Osteoblast (primary cell): Measurements from ENCODE around the gene GRIA4. TPM values are rescaled to one million over a fixed set of nuclear protein-coding genes. Genes with fewer than 3 reads are reported as not detected.
A peak's percentile ranks its signal among the peaks of the same experiment; 100 is the strongest.

ENCODE experiments used
- DNase-seq: peaks from one replicate; pipeline ENCODE4 v3.0.0; 2011; ENCODE audit warnings: low spot score, mixed read lengths; ENCODE audit not compliant: insufficient read length; ENCODE audit errors: missing footprints
- H2AFZ ChIP-seq: 2 replicates; pipeline ENCODE4 v1.6.0; 2011; ENCODE audit warnings: mild to moderate bottlenecking, low read length
- H3K27ac ChIP-seq: 2 replicates; pipeline ENCODE4 v1.5.1; 2011; ENCODE audit warnings: mild to moderate bottlenecking, low read depth, low read length, moderate library complexity
- H3K27me3 ChIP-seq: 2 replicates; pipeline ENCODE4 v1.6.0; 2012; ENCODE audit warnings: mild to moderate bottlenecking, control low read depth, inconsistent platforms, low read length, moderate library complexity; ENCODE audit not compliant: insufficient read depth
- H3K36me3 ChIP-seq: 2 replicates; pipeline ENCODE4 v1.5.1; 2011; ENCODE audit warnings: mild to moderate bottlenecking, low read length, control low read depth, moderate library complexity; ENCODE audit not compliant: insufficient read depth
- H3K4me1 ChIP-seq: 2 replicates; pipeline ENCODE4 v1.5.1; 2011; ENCODE audit warnings: mild to moderate bottlenecking, low read length, control low read depth, moderate library complexity; ENCODE audit not compliant: insufficient read depth
- H3K4me2 ChIP-seq: 2 replicates; pipeline ENCODE4 v1.6.0; 2011; ENCODE audit warnings: mild to moderate bottlenecking, low read length; ENCODE audit not compliant: insufficient read depth
- H3K4me3 ChIP-seq: fragments of 200-600 bp; sonication (generic); 3 replicates; pipeline ENCODE4 v1.5.1; 2012; ENCODE audit warnings: mild to moderate bottlenecking, low read length, inconsistent platforms; ENCODE audit not compliant: insufficient read depth
- H3K79me2 ChIP-seq: 2 replicates; pipeline ENCODE4 v1.6.0; 2012; ENCODE audit warnings: mild to moderate bottlenecking, low read length, control low read depth, inconsistent platforms; ENCODE audit not compliant: insufficient read depth
- H3K9me3 ChIP-seq: 2 replicates; pipeline ENCODE4 v1.5.1; 2011; ENCODE audit warnings: low read depth, low read length, control low read depth
- H4K20me1 ChIP-seq: 2 replicates; pipeline ENCODE4 v1.6.0; 2012; ENCODE audit warnings: mild to moderate bottlenecking, low read length, control low read depth; ENCODE audit not compliant: insufficient read depth
- CTCF ChIP-seq: IDR thresholded peaks from 2 replicates; pipeline ENCODE4 v1.5.1; 2011; ENCODE audit warnings: mild to moderate bottlenecking, low read depth, low read length, moderate library complexity; ENCODE audit errors: extremely low read depth
- total RNA-seq: library from RNA; depleted of rRNA; stranded (reverse); fragments of >200 nt; gene quantifications from 2 replicates; pipeline ENCODE4 v1.2.3, GENCODE V29; 2012

Gene GRIA4
- total RNA-seq, 1 donor: not detected

- Histone ChIP-seq H3K27ac (no peak overlapping the region), H3K36me3 (no peaks in the 10 kb centered on the region), H2AFZ (no peak overlapping the region), H4K20me1 (no peaks in the 10 kb centered on the region), H3K4me3 (no peak overlapping the region), H3K79me2 (no peaks in the 10 kb centered on the region), H3K4me1 (no peaks in the 10 kb centered on the region), H3K4me2 (no peak overlapping the region), H3K27me3 (no peaks in the 10 kb centered on the region), H3K9me3 (no peaks in the 10 kb centered on the region)
- DNase-seq: no peak
- peak; percentile 7 for TF ChIP-seq CTCF
These were observed 251.4 kb downstream of the GRIA4 start for GRCh38 chr11:105861225-105861624.

- Histone ChIP-seq H3K9me3 (no peaks in the 10 kb centered on the region), H3K36me3 (no peaks in the 10 kb centered on the region), H3K27me3 (no peaks in the 10 kb centered on the region), H3K4me2 (no peak overlapping the region), H2AFZ (no peak overlapping the region), H3K4me3 (no peak overlapping the region), H3K79me2 (no peaks in the 10 kb centered on the region), H4K20me1 (no peaks in the 10 kb centered on the region), H3K27ac (no peak overlapping the region), H3K4me1 (no peaks in the 10 kb centered on the region)
- peak; percentile 59 for DNase-seq
- TF ChIP-seq CTCF: peak; percentile 64
These were observed 253.0 kb downstream of the GRIA4 start for GRCh38 chr11:105862736-105863367.

- no peak for TF ChIP-seq CTCF
- DNase-seq: no peak
- Histone ChIP-seq H2AFZ (no peak overlapping the region), H4K20me1 (no peaks in the 10 kb centered on the region), H3K4me2 (no peak overlapping the region), H3K27me3 (no peaks in the 10 kb centered on the region), H3K4me3 (no peak overlapping the region), H3K27ac (no peak overlapping the region), H3K9me3 (no peaks in the 10 kb centered on the region), H3K79me2 (no peaks in the 10 kb centered on the region), H3K4me1 (no peaks in the 10 kb centered on the region), H3K36me3 (no peaks in the 10 kb centered on the region)
These were observed 253.7 kb downstream of the GRIA4 start for GRCh38 chr11:105863523-105863922.

GRCh38 chr11:105867742-105868141 lies 257.9 kb downstream of the GRIA4 start:
- H3K79me2 ChIP-seq: no peaks in the 10 kb centered on the region
- TF ChIP-seq CTCF: no peak
- H2AFZ ChIP-seq: no peak overlapping the region

More at GRCh38 chr11:105867742-105868141, 257.9 kb downstream of the GRIA4 start:
- no peak overlapping the region for H3K27ac ChIP-seq
- no peaks in the 10 kb centered on the region for H3K9me3 ChIP-seq
- no peak overlapping the region for H3K4me3 ChIP-seq
- H3K4me1 ChIP-seq: no peaks in the 10 kb centered on the region
- H4K20me1 ChIP-seq: no peaks in the 10 kb centered on the region
- H3K27me3 ChIP-seq: no peaks in the 10 kb centered on the region
- H3K4me2 ChIP-seq: no peak overlapping the region
- DNase-seq: no peak
- H3K36me3 ChIP-seq: no peaks in the 10 kb centered on the region
